Daoy (cell line): ENCODE data around the gene LRFN4. TPM values are rescaled to one million over a fixed set of nuclear protein-coding genes. Genes with fewer than 3 reads are reported as not detected.
A peak's percentile ranks its signal among the peaks of the same experiment; 100 is the strongest.

Experiments
- DNase-seq: peaks from one replicate; pipeline ENCODE4 v3.0.0-alpha.2; 2015; ENCODE audit warnings: low read depth
- total RNA-seq: library from RNA; depleted of rRNA; stranded (reverse); fragments of >200 nt; shearing (Covaris generic); gene quantifications from 2 replicates; pipeline ENCODE4 v1.2.3, GENCODE V29; 2014

Gene LRFN4
- total RNA-seq, 1 experiment from 2014 or later, result 23.9 TPM

- DNase-seq, result no peak
Measured at GRCh38 chr11:66845143-66845875, 11.6 kb upstream of the LRFN4 start.

- DNase-seq, result no peak
Measured at GRCh38 chr11:66845876-66846212, 11.0 kb upstream of the LRFN4 start.

- DNase-seq, result no peak
Measured at GRCh38 chr11:66846671-66847091, 10.2 kb upstream of the LRFN4 start.

GRCh38 chr11:66847461-66848232, 9.2 kb upstream of the LRFN4 start:
- no peak for DNase-seq

- no peak for DNase-seq
Measured at GRCh38 chr11:66848671-66849500, 8.0 kb upstream of the LRFN4 start.

- no peak for DNase-seq
Measured at GRCh38 chr11:66849501-66850234, 7.2 kb upstream of the LRFN4 start.

GRCh38 chr11:66850235-66850587, 6.7 kb upstream of the LRFN4 start:
- DNase-seq, result no peak

- no peak for DNase-seq
Measured at GRCh38 chr11:66850588-66851238, 6.2 kb upstream of the LRFN4 start.

GRCh38 chr11:66851239-66851596, 5.6 kb upstream of the LRFN4 start:
- no peak for DNase-seq

- no peak for DNase-seq
Measured at GRCh38 chr11:66851698-66852465, 5.0 kb upstream of the LRFN4 start.

GRCh38 chr11:66852466-66853241, 4.2 kb upstream of the LRFN4 start:
- DNase-seq, result no peak

- no peak for DNase-seq
Measured at GRCh38 chr11:66853242-66854229, 3.3 kb upstream of the LRFN4 start.

GRCh38 chr11:66854231-66854661, 2.6 kb upstream of the LRFN4 start:
- DNase-seq, result no peak

GRCh38 chr11:66854729-66855211, 2.1 kb upstream of the LRFN4 start:
- DNase-seq, result no peak

- DNase-seq, result peak; percentile 96
Measured at GRCh38 chr11:66855574-66856495, 1.0 kb upstream of the LRFN4 start.

GRCh38 chr11:66857234-66857926, 516 bp downstream of the LRFN4 start:
- peak; percentile 46 for DNase-seq

GRCh38 chr11:66857927-66858185, 992 bp downstream of the LRFN4 start:
- no peak for DNase-seq
